ENCODE results near the gene SLC44A3.
"Not testable (repeated sequence)": the region's sequence is repeated elsewhere in the genome, so short reads cannot be mapped to it uniquely, and the experiment has no call there.

Gene SLC44A3

DNA sequence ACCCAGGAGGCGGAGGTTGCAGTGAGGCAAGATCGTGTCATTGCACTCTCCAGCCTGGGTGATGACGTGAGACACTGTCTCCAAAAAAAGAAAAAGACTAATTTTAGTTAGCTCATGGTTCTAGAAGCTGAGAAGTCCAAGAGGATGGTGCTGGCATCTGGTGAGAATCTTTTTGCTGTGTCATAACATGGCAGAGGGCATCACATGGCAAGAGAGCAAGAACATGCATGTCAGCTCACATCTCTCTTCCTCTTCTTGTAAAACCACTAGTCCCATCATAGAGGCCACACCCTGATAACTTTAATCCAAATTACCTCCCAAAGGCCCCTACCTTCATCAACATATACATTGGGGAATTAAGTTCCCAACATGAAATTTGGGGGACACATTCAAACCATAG is 120.6 kb downstream of the SLC44A3 start:
- no peak for DNase-seq

DNA sequence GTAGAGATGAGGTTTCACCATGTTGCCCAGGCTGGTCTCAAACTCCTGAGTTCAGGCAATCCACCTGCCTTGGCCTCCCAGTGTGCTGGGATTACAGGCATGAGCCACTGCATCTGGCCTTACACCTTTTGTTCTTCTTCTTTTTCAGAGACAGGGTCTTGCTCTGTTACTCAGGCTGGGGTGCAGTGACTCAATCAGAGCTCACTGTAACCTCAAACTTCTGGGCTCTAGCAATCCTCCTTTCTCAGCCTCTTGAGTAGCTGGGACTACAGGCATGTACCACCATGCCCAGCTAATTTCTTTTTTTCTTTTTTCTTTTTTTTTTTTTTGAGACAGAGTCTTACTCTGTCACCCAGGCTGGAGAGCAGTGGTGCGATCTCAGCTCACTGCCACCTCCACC is 121.3 kb downstream of the SLC44A3 start:
- DNase-seq, result not testable (repeated sequence)

GRCh38 chr1:94942171-94943128 is 122.3 kb downstream of the SLC44A3 start:
- DNase-seq, result no peak
